Mucosa of descending colon (tissue), 3 donors: ENCODE data around the gene MPEG1. TPM values are rescaled to one million over a fixed set of nuclear protein-coding genes. Genes with fewer than 3 reads are reported as not detected.
A peak's percentile ranks its signal among the peaks of the same experiment; 100 is the strongest.

Experiments
- ATAC-seq: fragments of 200-7000 bp; cut with Tn5 transposase; one replicate; pipeline ENCODE4 v1.9.1; 2020; ENCODE audit warnings: mild to moderate bottlenecking, moderate library complexity
- DNase-seq, 3 donors: peaks; one replicate each; pipeline ENCODE4 v3.0.0-alpha.2; 2020
- H3K36me3 ChIP-seq: fragments of 200-600 bp; one replicate; pipeline ENCODE4 v1.8.0; 2021; ENCODE audit warnings: low read depth, mild to moderate bottlenecking
- H3K4me1 ChIP-seq: fragments of 200-600 bp; one replicate; pipeline ENCODE4 v1.8.0; 2021; ENCODE audit warnings: low read depth, mild to moderate bottlenecking
- H3K4me3 ChIP-seq: fragments of 200-600 bp; one replicate; pipeline ENCODE4 v1.8.0; 2021; ENCODE audit warnings: mild to moderate bottlenecking
- H3K9me3 ChIP-seq: fragments of 200-600 bp; one replicate; pipeline ENCODE4 v1.8.0; 2021; ENCODE audit warnings: mild to moderate bottlenecking
- intact Hi-C, 2 donors: fragments of 100-400 bp; cut with DNase I in 1 of 2; cut with micrococcal nuclease in 1 of 2; formaldehyde crosslinking; loops; one replicate each; pipeline versions ENCODE4 v1.11.0 to v1.11.1; 2022; cut with DNase I, micrococcal nuclease
- total RNA-seq, 3 donors: library from RNA; stranded (reverse); fragmentation: NEBNext Ultra II Directional in 2 of 3; extraction: Animal tissue kit (Norgen Biotek cat#: 25700) in 2 of 3; gene quantifications; one replicate each; pipeline versions ENCODE4 v1.2.1 to v1.2.4, GENCODE V29; 2021 to 2023
- TF ChIP-seq, protein P1 (sequence below): fragments of 200-600 bp; IDR thresholded peaks from one replicate; pipeline ENCODE4 v1.8.0; 2022; ENCODE audit warnings: antibody characterized with exemption, mild to moderate bottlenecking
- donor health status: DM: no; HTN: no; CAD: no; lungs with moderate emphysema.
- donor health status: DM: no; HTN: no; CAD: no.
- donor health status: DM: no; HTN: yes; CAD: no.

MPEG1 gene
- total RNA-seq, 3 donors from 2014 or later: 8.7 to 30.8 (median 21.9) TPM

DNA sequence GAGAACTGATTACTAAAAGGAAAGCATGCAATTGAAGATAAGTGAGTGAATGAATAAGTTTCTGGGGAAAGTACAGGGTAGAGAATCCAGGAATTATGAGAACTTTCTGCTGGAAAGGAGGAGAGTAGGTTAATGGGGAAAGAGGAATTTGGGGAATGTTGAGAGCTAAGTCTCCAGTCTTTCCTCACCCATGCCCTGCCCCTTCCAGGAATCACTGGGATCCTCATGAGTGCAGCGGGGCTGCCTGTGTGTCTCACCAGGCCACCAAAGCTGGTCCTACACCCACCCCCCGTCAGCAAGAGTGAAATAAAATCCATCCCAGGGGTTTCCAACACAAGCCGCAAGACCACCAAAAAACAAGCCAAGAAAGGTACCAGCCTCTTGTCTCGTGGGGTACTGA is 23.8 kb downstream of the MPEG1 start:
- intact Hi-C loops: no loop called here
- TF ChIP-seq, protein P1, sequence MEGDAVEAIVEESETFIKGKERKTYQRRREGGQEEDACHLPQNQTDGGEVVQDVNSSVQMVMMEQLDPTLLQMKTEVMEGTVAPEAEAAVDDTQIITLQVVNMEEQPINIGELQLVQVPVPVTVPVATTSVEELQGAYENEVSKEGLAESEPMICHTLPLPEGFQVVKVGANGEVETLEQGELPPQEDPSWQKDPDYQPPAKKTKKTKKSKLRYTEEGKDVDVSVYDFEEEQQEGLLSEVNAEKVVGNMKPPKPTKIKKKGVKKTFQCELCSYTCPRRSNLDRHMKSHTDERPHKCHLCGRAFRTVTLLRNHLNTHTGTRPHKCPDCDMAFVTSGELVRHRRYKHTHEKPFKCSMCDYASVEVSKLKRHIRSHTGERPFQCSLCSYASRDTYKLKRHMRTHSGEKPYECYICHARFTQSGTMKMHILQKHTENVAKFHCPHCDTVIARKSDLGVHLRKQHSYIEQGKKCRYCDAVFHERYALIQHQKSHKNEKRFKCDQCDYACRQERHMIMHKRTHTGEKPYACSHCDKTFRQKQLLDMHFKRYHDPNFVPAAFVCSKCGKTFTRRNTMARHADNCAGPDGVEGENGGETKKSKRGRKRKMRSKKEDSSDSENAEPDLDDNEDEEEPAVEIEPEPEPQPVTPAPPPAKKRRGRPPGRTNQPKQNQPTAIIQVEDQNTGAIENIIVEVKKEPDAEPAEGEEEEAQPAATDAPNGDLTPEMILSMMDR: no peak
- peaks cover 75% of the 10 kb centered on the region for H3K4me1 ChIP-seq
- no peak overlapping the region for H3K4me3 ChIP-seq
- ATAC-seq (no peak), DNase-seq (no peak)
- H3K36me3 ChIP-seq: no peaks in the 10 kb centered on the region
- H3K9me3 ChIP-seq: no peaks in the 10 kb centered on the region

DNA sequence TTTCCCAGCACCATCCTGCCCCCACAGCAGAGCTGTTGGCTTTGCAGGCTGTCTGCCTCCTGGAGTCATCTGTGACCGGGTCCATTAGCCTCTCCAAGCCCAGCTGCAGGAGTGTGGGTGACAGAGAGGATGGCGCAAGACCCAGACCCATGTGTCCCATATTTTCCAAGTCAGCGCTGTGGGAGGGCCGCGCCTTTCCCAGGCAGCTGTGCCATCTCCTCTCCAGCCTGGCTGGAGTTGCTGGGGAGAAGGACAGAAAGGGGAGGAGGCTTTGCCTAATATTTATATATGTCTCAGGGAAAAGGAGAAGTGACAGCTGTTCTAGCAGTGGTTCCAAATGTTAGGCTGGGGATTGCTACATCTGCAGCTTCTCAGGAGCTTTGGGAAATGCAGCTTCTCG is 25.1 kb downstream of the MPEG1 start:
- TF ChIP-seq, protein P1: no peak
- no peak overlapping the region for H3K4me3 ChIP-seq
- intact Hi-C loops: no loop called here
- peak; percentile 22 for ATAC-seq
- no peaks in the 10 kb centered on the region for H3K36me3 ChIP-seq
- H3K9me3 ChIP-seq: no peaks in the 10 kb centered on the region
- DNase-seq: peak; percentile 61 to 75 (median 70)
- peaks cover 78% of the 10 kb centered on the region for H3K4me1 ChIP-seq

DNA sequence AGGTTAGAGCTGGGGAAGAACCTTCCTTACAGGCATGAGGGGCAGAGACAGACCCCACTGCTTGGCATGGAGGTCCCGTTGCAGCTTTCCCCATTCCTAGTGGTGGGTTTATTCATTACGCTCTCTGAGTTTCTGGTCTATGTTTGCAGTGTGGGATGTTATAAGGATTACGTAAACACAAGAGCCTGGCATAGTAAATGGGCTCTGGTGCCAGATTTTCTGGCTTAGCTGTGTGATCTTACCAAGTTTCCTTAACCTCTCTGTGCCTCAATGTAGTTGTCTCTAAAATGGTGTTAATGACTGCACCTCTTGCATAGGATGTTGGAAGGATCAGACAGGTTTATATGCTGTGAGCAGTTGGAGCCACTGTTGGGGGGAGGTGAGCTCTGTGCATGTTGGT is 25.7 kb downstream of the MPEG1 start:
- H3K4me3 ChIP-seq: no peak overlapping the region
- intact Hi-C loops: no loop called here
- H3K4me1 ChIP-seq: peaks cover 78% of the 10 kb centered on the region
- ATAC-seq (no peak), DNase-seq (no peak)
- TF ChIP-seq, protein P1: no peak
- H3K9me3 ChIP-seq: no peaks in the 10 kb centered on the region
- H3K36me3 ChIP-seq: no peaks in the 10 kb centered on the region

DNA sequence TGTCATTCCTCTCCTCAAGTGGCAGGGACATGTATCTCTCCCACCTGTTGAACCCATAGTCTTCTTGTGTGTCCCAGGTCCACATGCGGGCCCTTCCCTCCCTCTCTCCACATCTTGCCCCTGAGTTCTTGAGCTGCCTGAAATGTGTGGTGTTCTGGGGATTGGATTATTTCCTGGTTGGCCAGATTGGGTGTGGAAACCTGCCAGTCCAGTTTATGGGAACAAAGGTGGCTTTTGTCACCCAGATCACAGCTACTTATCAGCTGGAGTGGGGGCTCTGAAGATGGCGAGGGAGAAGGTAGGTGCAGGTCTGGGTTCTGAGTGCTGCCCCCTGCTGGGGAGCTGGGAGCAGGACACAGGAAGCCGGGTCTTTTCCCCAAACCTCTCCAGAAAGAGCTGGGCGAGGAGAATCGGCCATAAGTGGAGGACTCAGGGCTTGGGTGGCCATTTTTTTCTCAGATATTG is 26.6 kb downstream of the MPEG1 start:
- TF ChIP-seq, protein P1: peak; percentile 80
- Histone ChIP-seq H3K4me1 (peaks cover 70% of the 10 kb centered on the region), H3K9me3 (no peaks in the 10 kb centered on the region), H3K36me3 (no peaks in the 10 kb centered on the region), H3K4me3 (no peak overlapping the region)
- intact Hi-C loops: no loop called here
- DNase-seq (peak; percentile 79 to 92 (median 88)), ATAC-seq (peak; percentile 88)

DNA sequence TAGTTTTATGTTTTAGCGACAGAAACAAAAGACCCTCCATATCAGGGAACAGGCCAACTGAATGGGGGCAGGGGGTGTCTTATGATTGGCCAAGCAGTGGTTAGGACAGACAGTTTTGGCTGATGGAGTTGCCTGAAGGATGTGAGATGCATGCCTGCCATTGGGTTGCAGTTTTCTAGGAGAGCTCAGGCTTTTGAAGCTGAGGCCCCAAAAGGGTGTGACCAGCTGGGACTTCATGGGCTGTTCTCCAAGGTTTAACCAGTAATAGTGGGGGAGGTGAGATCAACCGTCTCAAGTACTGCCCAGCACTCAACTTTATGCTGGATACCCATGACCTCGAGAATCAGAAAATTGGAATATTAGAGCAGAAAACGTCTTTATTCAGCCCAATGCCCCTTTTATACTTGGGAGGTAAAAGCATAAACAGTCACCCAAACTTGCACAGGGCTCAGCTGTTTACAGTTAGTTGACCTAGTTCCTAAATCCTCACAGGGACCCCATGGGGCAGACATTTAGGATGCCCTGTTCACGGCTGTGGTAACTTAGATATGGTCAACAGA is 27.3 kb downstream of the MPEG1 start:
- ATAC-seq (peak; percentile 61), DNase-seq (peak in 1 of 3 donors; percentile 63)
- no peaks in the 10 kb centered on the region for H3K36me3 ChIP-seq
- intact Hi-C loops: no loop called here
- H3K4me3 ChIP-seq: no peak overlapping the region
- no peaks in the 10 kb centered on the region for H3K9me3 ChIP-seq
- TF ChIP-seq, protein P1: no peak
- peaks cover 64% of the 10 kb centered on the region for H3K4me1 ChIP-seq
